Hepatocyte (in vitro differentiated cells): ENCODE data around the gene SIGLEC1. TPM values are rescaled to one million over a fixed set of nuclear protein-coding genes. Genes with fewer than 3 reads are reported as not detected.

Experiments used
- DNase-seq: peaks from one replicate; pipeline ENCODE4 v3.0.0-alpha.2; 2016; ENCODE audit warnings: low spot score
- H2AFZ ChIP-seq: fragments of 200-600 bp; sonication (generic); 2 replicates; pipeline ENCODE4 v1.6.0; 2016; ENCODE audit warnings: antibody characterized with exemption, mild to moderate bottlenecking
- H3K27ac ChIP-seq: fragments of 200-600 bp; sonication (generic); 2 replicates; pipeline ENCODE4 v1.5.1; 2016; ENCODE audit warnings: mild to moderate bottlenecking
- H3K27me3 ChIP-seq: fragments of 200-600 bp; sonication (generic); 2 replicates; pipeline ENCODE4 v1.6.1; 2016
- H3K36me3 ChIP-seq: fragments of 200-600 bp; sonication (generic); replicated peaks from 2 replicates; pipeline ENCODE4 v1.5.1; 2016; ENCODE audit warnings: low read depth; ENCODE audit not compliant: insufficient read depth
- H3K4me1 ChIP-seq: fragments of 200-600 bp; sonication (generic); 2 replicates; pipeline ENCODE4 v1.5.1; 2016; ENCODE audit warnings: mild to moderate bottlenecking, moderate library complexity; ENCODE audit not compliant: insufficient read depth
- H3K4me2 ChIP-seq: fragments of 200-600 bp; sonication (generic); 2 replicates; pipeline ENCODE4 v1.6.0; 2016
- H3K4me3 ChIP-seq: fragments of 200-600 bp; sonication (generic); 2 replicates; pipeline ENCODE4 v1.5.1; 2016; ENCODE audit warnings: mild to moderate bottlenecking
- H3K79me2 ChIP-seq: fragments of 200-600 bp; sonication (generic); 2 replicates; pipeline ENCODE4 v1.6.0; 2017; ENCODE audit warnings: mild to moderate bottlenecking
- H3K9me2 ChIP-seq: fragments of 200-600 bp; sonication (generic); replicated peaks from 2 replicates; pipeline ENCODE4 v1.6.0; 2017; ENCODE audit warnings: mild to moderate bottlenecking; ENCODE audit not compliant: insufficient read depth
- H3K9me3 ChIP-seq: fragments of 200-600 bp; sonication (generic); 2 replicates; pipeline ENCODE4 v1.5.1; 2016; ENCODE audit warnings: low read depth, mild to moderate bottlenecking
- H4K20me1 ChIP-seq: fragments of 200-600 bp; sonication (generic); 2 replicates; pipeline ENCODE4 v1.6.0; 2016; ENCODE audit warnings: mild to moderate bottlenecking; ENCODE audit not compliant: insufficient read depth, poor library complexity, severe bottlenecking
- EZH2 ChIP-seq: fragments of 200-600 bp; sonication (generic); IDR thresholded peaks from 2 replicates; pipeline ENCODE4 v1.6.1; 2016; ENCODE audit warnings: antibody characterized with exemption, mild to moderate bottlenecking, borderline replicate concordance
- EZH2phosphoT487 ChIP-seq: fragments of 200-600 bp; sonication (generic); IDR thresholded peaks from one replicate; pipeline ENCODE4 v1.6.1; 2018; ENCODE audit warnings: antibody characterized with exemption, mild to moderate bottlenecking, low read depth, moderate library complexity; ENCODE audit not compliant: unreplicated experiment, severe bottlenecking
- WGBS: methylation state at CpG from one replicate; pipeline ENCODE4 v1.1.6; 2016; ENCODE audit warnings: low lambda C conversion rate; ENCODE audit errors: missing lambda C conversion rate; 5-methylcytosine and 5-hydroxymethylcytosine counted together
- polyA plus RNA-seq: library from polyadenylated mRNA; unstranded; fragments of >200 nt; fragmentation: Nextera tagmentation; extraction: Ambion mirVana; gene quantifications from 2 replicates; pipeline ENCODE4 v1.2.1, GENCODE V29; 2016
- total RNA-seq: library from RNA; depleted of rRNA; stranded (reverse); fragments of >200 nt; gene quantifications from 2 replicates; pipeline ENCODE4 v1.2.3, GENCODE V29; 2014
- TF ChIP-seq, protein P1 (sequence below): fragments of 200-600 bp; sonication (generic); IDR thresholded peaks from 2 replicates; pipeline ENCODE4 v1.5.1; 2016; ENCODE audit warnings: antibody characterized with exemption, mild to moderate bottlenecking; ENCODE audit not compliant: poor library complexity

The SIGLEC1 gene
- total and polyA plus RNA-seq, 2 experiments from 2014 or later: 0.11 to 0.23 TPM

DNA sequence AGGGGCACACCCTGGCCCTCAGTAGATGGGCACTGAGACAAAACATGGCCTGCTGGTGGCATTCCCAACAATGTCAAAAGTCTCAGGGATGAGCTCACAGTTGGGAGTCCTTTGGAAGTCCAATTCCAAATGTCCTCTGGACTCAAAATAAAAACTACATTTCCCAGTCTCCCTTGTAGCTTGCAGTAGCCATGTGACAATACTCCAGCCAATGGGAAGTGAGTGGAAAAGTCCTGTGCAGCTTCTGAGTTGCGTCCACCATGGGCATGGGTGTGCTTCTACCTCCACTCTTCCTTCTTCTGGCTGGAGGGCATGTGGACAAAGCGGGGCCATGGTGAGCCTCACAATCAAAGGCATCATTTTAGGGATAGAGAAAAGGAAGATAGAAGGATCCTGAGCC lies 24.7 kb downstream of the SIGLEC1 start:
- DNase-seq: no peak
- no peak overlapping the region for H3K4me3 ChIP-seq
- H3K27me3 ChIP-seq: no peaks in the 10 kb centered on the region
- peaks cover 3% of the 10 kb centered on the region for H3K4me1 ChIP-seq
- no peaks in the 10 kb centered on the region for H4K20me1 ChIP-seq
- no peaks in the 10 kb centered on the region for H3K9me3 ChIP-seq
- H3K79me2 ChIP-seq: no peaks in the 10 kb centered on the region
- H3K4me2 ChIP-seq: no peak overlapping the region
- peak overlapping the region; percentile 46 for H3K27ac ChIP-seq
- no peak overlapping the region for H2AFZ ChIP-seq
- TF ChIP-seq EZH2: no peak
- 79% methylated on average over 2 of the region's 2 CpGs for WGBS
- H3K36me3 ChIP-seq: no peaks in the 10 kb centered on the region
- no peaks in the 10 kb centered on the region for H3K9me2 ChIP-seq

DNA sequence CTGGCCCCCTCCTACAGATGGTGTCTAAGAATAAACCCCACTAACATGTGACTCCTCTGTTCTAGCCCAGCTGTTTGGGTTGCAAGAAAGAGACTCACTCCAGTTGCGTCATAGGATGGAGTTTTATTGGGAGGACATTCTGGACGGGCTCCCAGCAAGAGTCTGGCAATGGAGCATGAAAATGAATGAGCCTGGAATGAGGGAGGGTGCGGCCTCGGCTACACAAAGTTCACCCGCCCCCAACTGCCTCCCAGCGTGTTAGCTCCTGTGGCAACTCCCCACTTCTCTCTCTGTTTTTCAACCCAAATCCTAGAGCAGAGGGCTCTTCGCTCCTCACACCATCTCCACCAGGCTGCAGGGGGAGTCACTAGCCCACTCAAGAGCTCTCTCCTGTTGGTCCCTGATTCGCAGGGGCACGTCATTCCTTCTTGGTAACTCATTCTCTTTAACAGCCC lies 25.5 kb downstream of the SIGLEC1 start:
- peak overlapping the region; percentile 46 for H3K27ac ChIP-seq
- 62% methylated on average over 9 of the region's 9 CpGs for WGBS
- peak overlapping the region; percentile 12 for H3K4me2 ChIP-seq
- no peak overlapping the region for H2AFZ ChIP-seq
- peaks cover 9% of the 10 kb centered on the region for H3K4me1 ChIP-seq
- TF ChIP-seq EZH2phosphoT487 (no peak), EZH2 (no peak)
- TF ChIP-seq, protein P1, sequence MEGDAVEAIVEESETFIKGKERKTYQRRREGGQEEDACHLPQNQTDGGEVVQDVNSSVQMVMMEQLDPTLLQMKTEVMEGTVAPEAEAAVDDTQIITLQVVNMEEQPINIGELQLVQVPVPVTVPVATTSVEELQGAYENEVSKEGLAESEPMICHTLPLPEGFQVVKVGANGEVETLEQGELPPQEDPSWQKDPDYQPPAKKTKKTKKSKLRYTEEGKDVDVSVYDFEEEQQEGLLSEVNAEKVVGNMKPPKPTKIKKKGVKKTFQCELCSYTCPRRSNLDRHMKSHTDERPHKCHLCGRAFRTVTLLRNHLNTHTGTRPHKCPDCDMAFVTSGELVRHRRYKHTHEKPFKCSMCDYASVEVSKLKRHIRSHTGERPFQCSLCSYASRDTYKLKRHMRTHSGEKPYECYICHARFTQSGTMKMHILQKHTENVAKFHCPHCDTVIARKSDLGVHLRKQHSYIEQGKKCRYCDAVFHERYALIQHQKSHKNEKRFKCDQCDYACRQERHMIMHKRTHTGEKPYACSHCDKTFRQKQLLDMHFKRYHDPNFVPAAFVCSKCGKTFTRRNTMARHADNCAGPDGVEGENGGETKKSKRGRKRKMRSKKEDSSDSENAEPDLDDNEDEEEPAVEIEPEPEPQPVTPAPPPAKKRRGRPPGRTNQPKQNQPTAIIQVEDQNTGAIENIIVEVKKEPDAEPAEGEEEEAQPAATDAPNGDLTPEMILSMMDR: no peak
- H3K79me2 ChIP-seq: no peaks in the 10 kb centered on the region
- H3K9me3 ChIP-seq: no peaks in the 10 kb centered on the region
- no peaks in the 10 kb centered on the region for H3K9me2 ChIP-seq
- no peaks in the 10 kb centered on the region for H4K20me1 ChIP-seq
- no peak overlapping the region for H3K4me3 ChIP-seq
- peak; percentile 58 for DNase-seq
- H3K36me3 ChIP-seq: no peaks in the 10 kb centered on the region
- H3K27me3 ChIP-seq: peaks cover 5% of the 10 kb centered on the region

DNA sequence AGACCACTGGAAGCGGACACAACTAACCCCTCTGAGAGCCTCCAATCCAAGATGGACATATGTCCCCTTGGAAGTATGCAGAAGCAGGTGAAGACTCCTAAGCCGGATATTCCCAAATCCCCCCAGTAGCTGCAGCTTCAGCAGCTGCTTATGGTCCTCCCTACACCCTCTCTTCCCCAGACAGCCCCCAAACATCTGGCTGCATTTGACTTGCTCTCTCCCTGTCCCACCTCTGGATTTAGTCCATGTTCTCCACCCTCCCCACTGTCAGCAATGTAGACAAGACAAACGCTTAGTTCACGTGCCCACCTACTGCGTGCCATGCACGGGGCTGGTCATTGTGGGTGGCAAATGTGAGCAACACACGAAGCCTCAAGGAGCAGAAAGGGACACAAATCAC lies 26.0 kb downstream of the SIGLEC1 start:
- Histone ChIP-seq H4K20me1 (no peaks in the 10 kb centered on the region), H2AFZ (no peak overlapping the region), H3K4me1 (peaks cover 13% of the 10 kb centered on the region), H3K27ac (peak overlapping the region; percentile 41), H3K4me2 (peak overlapping the region; percentile 12), H3K4me3 (no peak overlapping the region), H3K9me3 (no peaks in the 10 kb centered on the region), H3K36me3 (no peaks in the 10 kb centered on the region), H3K79me2 (no peaks in the 10 kb centered on the region), H3K27me3 (peaks cover 9% of the 10 kb centered on the region), H3K9me2 (no peaks in the 10 kb centered on the region)
- TF ChIP-seq EZH2phosphoT487 (no peak), EZH2 (no peak)
- TF ChIP-seq, protein P1: no peak
- DNase-seq: no peak
- 91% methylated on average over 7 of the region's 7 CpGs for WGBS

DNA sequence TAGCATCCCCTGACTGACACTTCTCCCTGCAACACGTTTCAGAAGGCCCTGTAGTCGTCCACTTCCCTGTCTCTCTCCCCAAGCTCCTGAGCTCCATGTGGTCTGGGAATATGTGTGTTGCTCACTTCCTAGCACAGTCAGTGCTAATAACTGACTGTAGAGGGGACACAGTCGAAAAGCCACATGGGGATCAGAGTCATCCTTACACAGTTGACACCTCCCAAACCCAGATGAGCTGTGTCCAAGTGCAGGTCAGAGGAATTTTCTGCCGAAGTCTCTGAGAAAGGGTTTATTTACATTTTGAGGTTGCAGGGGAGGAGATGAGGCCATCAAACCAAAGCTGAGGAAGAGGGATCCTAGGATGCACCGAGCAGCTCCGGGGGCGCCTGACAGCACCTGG lies 27.1 kb downstream of the SIGLEC1 start:
- H3K79me2 ChIP-seq: no peaks in the 10 kb centered on the region
- no peak overlapping the region for H3K4me2 ChIP-seq
- no peak overlapping the region for H3K27ac ChIP-seq
- H3K9me3 ChIP-seq: no peaks in the 10 kb centered on the region
- no peak for DNase-seq
- no peak overlapping the region for H2AFZ ChIP-seq
- no peaks in the 10 kb centered on the region for H3K9me2 ChIP-seq
- no peak for TF ChIP-seq EZH2
- TF ChIP-seq EZH2phosphoT487: no peak
- peaks cover 16% of the 10 kb centered on the region for H3K27me3 ChIP-seq
- no peak overlapping the region for H3K4me3 ChIP-seq
- 59% methylated on average over 7 of the region's 7 CpGs for WGBS
- no peaks in the 10 kb centered on the region for H3K36me3 ChIP-seq
- no peaks in the 10 kb centered on the region for H4K20me1 ChIP-seq
- H3K4me1 ChIP-seq: peaks cover 20% of the 10 kb centered on the region
